Natural killer cell (primary cell): ENCODE data around the gene FSTL4. TPM values are rescaled to one million over a fixed set of nuclear protein-coding genes. Genes with fewer than 3 reads are reported as not detected.

Experiments
- ATAC-seq, 3 donors: fragments of 150-1000 bp in 2 of 3; fragments of 200-7000 bp in 1 of 3; cut with Tn5 transposase; 1 replicate in 1 of 3; 2 replicates in 2 of 3; pipeline ENCODE4 v1.10.0; 2021; ENCODE audit warnings: mild to moderate bottlenecking in 2 of 3, moderate library complexity in 2 of 3
- DNase-seq, 2 donors: peaks; one replicate each; pipeline versions ENCODE4 v3.0.0 to v3.0.0-alpha.2; 2013 to 2021; ENCODE audit warnings: mixed read lengths in 1 of 2
- H3K27ac ChIP-seq: one replicate; pipeline ENCODE4 v1.5.1; 2013; ENCODE audit warnings: mild to moderate bottlenecking, low read length
- H3K27me3 ChIP-seq: one replicate; pipeline ENCODE4 v1.6.1; 2013; ENCODE audit warnings: low read length; ENCODE audit not compliant: control insufficient read depth, insufficient read depth
- H3K36me3 ChIP-seq: one replicate; pipeline ENCODE4 v1.6.1; 2013; ENCODE audit warnings: low read length; ENCODE audit not compliant: control insufficient read depth, insufficient read depth
- H3K4me1 ChIP-seq: one replicate; pipeline ENCODE4 v1.6.1; 2013; ENCODE audit warnings: low read length; ENCODE audit not compliant: control insufficient read depth, insufficient read depth
- H3K4me3 ChIP-seq: one replicate; pipeline ENCODE4 v1.5.1; 2013; ENCODE audit warnings: low read length
- H3K9me3 ChIP-seq: one replicate; pipeline ENCODE4 v1.6.1; 2013; ENCODE audit warnings: low read length; ENCODE audit not compliant: control insufficient read depth, insufficient read depth
- H3K27ac Mint-ChIP-seq, 2 donors: one replicate each; pipeline ENCODE4 v1.8.0; 2022; ENCODE audit warnings: mild to moderate bottlenecking in 2 of 2, mixed read lengths in 2 of 2, moderate library complexity in 1 of 2
- H3K27me3 Mint-ChIP-seq, 2 donors: one replicate each; pipeline ENCODE4 v1.8.0; 2022; ENCODE audit warnings: low read depth in 2 of 2, mixed read lengths in 2 of 2
- H3K36me3 Mint-ChIP-seq: one replicate; pipeline ENCODE4 v1.8.0; 2022; ENCODE audit warnings: mixed read lengths
- H3K4me1 Mint-ChIP-seq, 2 donors: one replicate each; pipeline ENCODE4 v1.8.0; 2022; ENCODE audit warnings: mixed read lengths in 2 of 2
- H3K4me3 Mint-ChIP-seq: one replicate; pipeline ENCODE4 v1.8.0; 2022; ENCODE audit warnings: mild to moderate bottlenecking, moderate library complexity, mixed read lengths
- H3K9me3 Mint-ChIP-seq, 2 donors: one replicate each; pipeline ENCODE4 v1.8.0; 2022; ENCODE audit warnings: mixed read lengths in 2 of 2
- CTCF ChIP-seq: fragments of 200-600 bp; IDR thresholded peaks from one replicate; pipeline ENCODE4 v1.8.0; 2022; ENCODE audit warnings: antibody characterized with exemption
- WGBS: methylation state at CpG from one replicate; pipeline ENCODE4 v1.1.7; 2013; ENCODE audit warnings: missing lambda C conversion rate; ENCODE audit not compliant: insufficient coverage; 5-methylcytosine and 5-hydroxymethylcytosine counted together
- intact Hi-C: fragments of 100-400 bp; cut with micrococcal nuclease; formaldehyde crosslinking; loops from one replicate; pipeline ENCODE4 v1.14.2; 2022
- total RNA-seq, 4 donors: library from RNA; stranded (reverse); fragments of 120-200 nt in 1 of 4; gene quantifications; one replicate each; pipeline versions ENCODE4 v1.2.3 to v1.2.4, GENCODE V29; 2013 to 2022

The FSTL4 gene
- total RNA-seq, 3 donors from 2014 or later (not counting 1 experiment from before 2014, with no cell fraction given): 0.11 to 0.75 (median 0.55) TPM

- H3K27me3 Mint-ChIP-seq: peaks cover 8 to 11% of the 10 kb centered on the region in 2 donors
- no peaks in the 10 kb centered on the region for H3K4me1 ChIP-seq
- H3K4me3 Mint-ChIP-seq: no peak overlapping the region
- H3K27me3 ChIP-seq: no peaks in the 10 kb centered on the region
- no peak for TF ChIP-seq CTCF
- H3K4me1 Mint-ChIP-seq: no peaks in the 10 kb centered on the region
- no peak overlapping the region for H3K4me3 ChIP-seq
- H3K27ac Mint-ChIP-seq: no peak overlapping the region
- 85% methylated on average over 4 of the region's 4 CpGs for WGBS
- DNase-seq (no peak), ATAC-seq (no peak)
- no peaks in the 10 kb centered on the region for H3K36me3 ChIP-seq
- no peaks in the 10 kb centered on the region for H3K36me3 Mint-ChIP-seq
- H3K9me3 ChIP-seq: no peaks in the 10 kb centered on the region
- intact Hi-C loops: no loop called here
- H3K9me3 Mint-ChIP-seq: no peaks in the 10 kb centered on the region
- no peak overlapping the region for H3K27ac ChIP-seq
Measured at GRCh38 chr5:133392448-133392847, 219.9 kb downstream of the FSTL4 start.

GRCh38 chr5:133391354-133392136 is 220.8 kb downstream of the FSTL4 start:
- WGBS: 80% methylated on average over 9 of the region's 9 CpGs
- Histone ChIP-seq H3K4me1 (no peaks in the 10 kb centered on the region), H3K27me3 (no peaks in the 10 kb centered on the region), H3K27ac (no peak overlapping the region), H3K9me3 (no peaks in the 10 kb centered on the region), H3K4me3 (no peak overlapping the region), H3K36me3 (no peaks in the 10 kb centered on the region)
- no peak for TF ChIP-seq CTCF
- intact Hi-C loops: no loop called here
- H3K27ac Mint-ChIP-seq: no peak overlapping the region
- ATAC-seq (no peak), DNase-seq (no peak)
- no peaks in the 10 kb centered on the region for H3K9me3 Mint-ChIP-seq
- H3K4me3 Mint-ChIP-seq: no peak overlapping the region
- H3K4me1 Mint-ChIP-seq: no peaks in the 10 kb centered on the region
- peaks cover 8 to 11% of the 10 kb centered on the region in 2 donors for H3K27me3 Mint-ChIP-seq
- H3K36me3 Mint-ChIP-seq: no peaks in the 10 kb centered on the region

GRCh38 chr5:133390416-133391353 is 221.7 kb downstream of the FSTL4 start:
- Histone ChIP-seq H3K4me1 (no peaks in the 10 kb centered on the region), H3K27ac (no peak overlapping the region), H3K27me3 (no peaks in the 10 kb centered on the region), H3K4me3 (no peak overlapping the region), H3K36me3 (no peaks in the 10 kb centered on the region), H3K9me3 (no peaks in the 10 kb centered on the region)
- H3K4me1 Mint-ChIP-seq: no peaks in the 10 kb centered on the region
- ATAC-seq (no peak), DNase-seq (no peak)
- intact Hi-C loops: no loop called here
- no peaks in the 10 kb centered on the region for H3K9me3 Mint-ChIP-seq
- no peak for TF ChIP-seq CTCF
- H3K27ac Mint-ChIP-seq: no peak overlapping the region
- no peaks in the 10 kb centered on the region for H3K36me3 Mint-ChIP-seq
- H3K27me3 Mint-ChIP-seq: peaks cover 8 to 11% of the 10 kb centered on the region in 2 donors
- 86% methylated on average over 10 of the region's 10 CpGs for WGBS
- H3K4me3 Mint-ChIP-seq: no peak overlapping the region
